GM12891 (cell line): ENCODE data around the gene VTA1.

Experiments
- POLR2A ChIP-seq: IDR thresholded peaks from 2 replicates; pipeline ENCODE4 v1.6.1; 2011; ENCODE audit warnings: low read depth, low read length, control low read depth
- TAF1 ChIP-seq: IDR thresholded peaks from 2 replicates; pipeline ENCODE4 v1.6.1; 2011; ENCODE audit warnings: low read depth, low read length, control low read depth

DNA sequence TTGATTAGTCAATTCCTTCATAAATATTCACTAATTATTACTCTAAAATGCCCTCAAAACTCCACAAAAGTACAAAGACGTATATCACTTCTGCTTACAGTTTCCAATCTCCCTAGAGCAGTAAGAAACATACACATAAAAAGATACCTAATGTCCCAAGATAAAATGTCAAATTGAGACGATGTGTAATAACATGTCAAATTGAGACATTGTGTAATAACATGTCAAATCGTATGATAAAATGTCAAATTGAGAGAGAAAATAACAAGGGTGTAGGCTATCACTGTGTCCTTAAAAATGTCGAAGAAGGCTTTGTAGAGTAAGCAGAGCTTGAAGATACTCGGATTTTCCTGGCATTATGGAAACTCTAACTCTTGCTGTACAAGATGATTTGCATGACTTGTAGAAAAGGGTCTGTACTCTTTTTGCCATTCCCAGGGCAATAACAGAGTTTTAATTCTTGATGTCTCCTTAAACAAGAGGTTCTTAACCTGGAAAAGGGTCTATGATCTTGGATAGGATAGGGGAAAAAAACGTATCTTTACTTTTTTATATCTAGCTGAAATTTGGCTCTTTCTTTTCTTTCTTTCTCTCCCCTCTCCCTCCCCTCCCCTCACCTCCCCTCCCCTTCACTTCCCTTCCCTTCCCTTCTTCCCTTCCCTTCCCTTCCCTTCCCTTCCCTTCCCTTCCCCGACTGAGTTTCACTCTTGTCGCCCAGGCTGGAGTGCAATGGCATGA lies 87.1 kb downstream of the VTA1 start:
- no peak for TF ChIP-seq POLR2A
- no peak for TF ChIP-seq TAF1
